ENCODE results near the gene CLK2.
A peak's percentile ranks its signal among the peaks of the same experiment; 100 is the strongest.
"Not testable (repeated sequence)": the region's sequence is repeated elsewhere in the genome, so short reads cannot be mapped to it uniquely, and the experiment has no call there.

CLK2 gene

GRCh38 chr1:155263067-155263466, 10.2 kb downstream of the CLK2 start:
- DNase-seq, result no peak

GRCh38 chr1:155261852-155262673, 11.2 kb downstream of the CLK2 start, which contains the start of gene SCAMP3:
SCAMP3 (minus strand) TSS chr1:155262360; CDS start chr1:155262151, 209 bp downstream.
- peak; percentile 99 for DNase-seq

GRCh38 chr1:155261493-155261851, 11.8 kb downstream of the CLK2 start:
- DNase-seq, result peak; percentile 43

GRCh38 chr1:155260276-155260675, 13.0 kb downstream of the CLK2 start:
- no peak for DNase-seq

- no peak for DNase-seq
Measured at GRCh38 chr1:155256058-155256852, 17.0 kb downstream of the CLK2 start.

- DNase-seq, result peak; percentile 87
Measured at GRCh38 chr1:155255243-155256007, 17.9 kb downstream of the CLK2 start, which contains the start of gene ENTREP3. ENTREP3 (minus strand) TSS chr1:155255483; CDS start chr1:155254877, 606 bp downstream.

- DNase-seq, result no peak
Measured at GRCh38 chr1:155254714-155255242, 18.5 kb downstream of the CLK2 start.

GRCh38 chr1:155254228-155254713, 19.0 kb downstream of the CLK2 start:
- DNase-seq, result no peak

- no peak for DNase-seq
Measured at GRCh38 chr1:155253797-155254196, 19.5 kb downstream of the CLK2 start.

GRCh38 chr1:155253208-155253607, 20.1 kb downstream of the CLK2 start:
- DNase-seq, result peak; percentile 16

GRCh38 chr1:155251566-155251965, 21.7 kb downstream of the CLK2 start:
- no peak for DNase-seq

- DNase-seq, result peak; percentile 99
Measured at GRCh38 chr1:155250633-155251449, 22.5 kb downstream of the CLK2 start.

- peak; percentile 54 for DNase-seq
Measured at GRCh38 chr1:155250246-155250632, 23.1 kb downstream of the CLK2 start.

- peak; percentile 94 for DNase-seq
Measured at GRCh38 chr1:155247667-155248553, 25.4 kb downstream of the CLK2 start.

- not testable (repeated sequence) for DNase-seq
Measured at GRCh38 chr1:155246796-155247195, 26.5 kb downstream of the CLK2 start.

- no peak for DNase-seq
Measured at GRCh38 chr1:155245163-155245524, 28.2 kb downstream of the CLK2 start.

GRCh38 chr1:155244368-155245162, 28.7 kb downstream of the CLK2 start:
- DNase-seq, result peak; percentile 100

- no peak for DNase-seq
Measured at GRCh38 chr1:155242805-155243358, 30.4 kb downstream of the CLK2 start.

- DNase-seq, result peak; percentile 66
Measured at GRCh38 chr1:155241841-155242264, 31.5 kb downstream of the CLK2 start.

Measured in hematopoietic multipotent progenitor cell treated with erythropoietin and hydrocortisone succinate and interleukin-3 and kit ligand, for 6 days (in vitro differentiated cells).